Measurements from ENCODE around the gene THBS3. TPM values are rescaled to one million over a fixed set of nuclear protein-coding genes. Genes with fewer than 3 reads are reported as not detected.
"Not testable (repeated sequence)": the region's sequence is repeated elsewhere in the genome, so short reads cannot be mapped to it uniquely, and the experiment has no call there.

The THBS3 gene
- total and polyA plus RNA-seq, 2 donors (not counting 1 experiment from before 2014, with no cell fraction given) = 36.8 to 39.6 TPM

- Histone ChIP-seq H3K9ac (ENCODE audit: insufficient read depth, low read length) (no peak overlapping the region), H3K27me3 (ENCODE audit: control insufficient read depth, insufficient read depth, low read length) (no peaks in the 10 kb centered on the region), H4K20me1 (ENCODE audit: control insufficient read depth, extremely low read depth, insufficient read depth, low read length) (no peaks in the 10 kb centered on the region), H3K4me3 (replicated peaks in 1 of 4; ENCODE audit: control extremely low read depth in 1 of 4, insufficient read depth in 1 of 4, low read depth in 3 of 4, low read length in 4 of 4) (peak overlapping the region in 1 of 4 experiments; percentile 43), H3K36me3 (ENCODE audit: control insufficient read depth, insufficient read depth, low read length) (no peaks in the 10 kb centered on the region), H2AFZ (ENCODE audit: low read length) (peak overlapping the region; percentile 30), H3K79me2 (ENCODE audit: control insufficient read depth, insufficient read depth, low read length) (no peaks in the 10 kb centered on the region), H3K4me2 (ENCODE audit: extremely low read depth, insufficient read depth, low read length) (no peak overlapping the region), H3K27ac (ENCODE audit: insufficient read depth, low read length) (no peak overlapping the region), H3K4me1 (ENCODE audit: control insufficient read depth, extremely low read depth, insufficient read depth, low read length) (peaks cover 1% of the 10 kb centered on the region), H3K9me3 (ENCODE audit: control insufficient read depth, insufficient read depth, low read depth, low read length) (no peaks in the 10 kb centered on the region)
- TF ChIP-seq, protein P1, sequence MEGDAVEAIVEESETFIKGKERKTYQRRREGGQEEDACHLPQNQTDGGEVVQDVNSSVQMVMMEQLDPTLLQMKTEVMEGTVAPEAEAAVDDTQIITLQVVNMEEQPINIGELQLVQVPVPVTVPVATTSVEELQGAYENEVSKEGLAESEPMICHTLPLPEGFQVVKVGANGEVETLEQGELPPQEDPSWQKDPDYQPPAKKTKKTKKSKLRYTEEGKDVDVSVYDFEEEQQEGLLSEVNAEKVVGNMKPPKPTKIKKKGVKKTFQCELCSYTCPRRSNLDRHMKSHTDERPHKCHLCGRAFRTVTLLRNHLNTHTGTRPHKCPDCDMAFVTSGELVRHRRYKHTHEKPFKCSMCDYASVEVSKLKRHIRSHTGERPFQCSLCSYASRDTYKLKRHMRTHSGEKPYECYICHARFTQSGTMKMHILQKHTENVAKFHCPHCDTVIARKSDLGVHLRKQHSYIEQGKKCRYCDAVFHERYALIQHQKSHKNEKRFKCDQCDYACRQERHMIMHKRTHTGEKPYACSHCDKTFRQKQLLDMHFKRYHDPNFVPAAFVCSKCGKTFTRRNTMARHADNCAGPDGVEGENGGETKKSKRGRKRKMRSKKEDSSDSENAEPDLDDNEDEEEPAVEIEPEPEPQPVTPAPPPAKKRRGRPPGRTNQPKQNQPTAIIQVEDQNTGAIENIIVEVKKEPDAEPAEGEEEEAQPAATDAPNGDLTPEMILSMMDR (conservative IDR thresholded peaks at IDR 0.05 in 1 of 2, IDR thresholded peaks at IDR 0.05 in 1 of 2; ENCODE audit: low read depth in 1 of 2, low read length in 2 of 2) = no peak
- TF ChIP-seq EZH2 (IDR thresholded peaks at IDR 0.05; ENCODE audit: low read length, missing control alignments) = no peak
- peak; percentile 44 to 82 for DNase-seq (ENCODE audit: low read depth in 2 of 2)
Measured at GRCh38 chr1:155218854-155219591, 11.3 kb upstream of the THBS3 start.

DNA sequence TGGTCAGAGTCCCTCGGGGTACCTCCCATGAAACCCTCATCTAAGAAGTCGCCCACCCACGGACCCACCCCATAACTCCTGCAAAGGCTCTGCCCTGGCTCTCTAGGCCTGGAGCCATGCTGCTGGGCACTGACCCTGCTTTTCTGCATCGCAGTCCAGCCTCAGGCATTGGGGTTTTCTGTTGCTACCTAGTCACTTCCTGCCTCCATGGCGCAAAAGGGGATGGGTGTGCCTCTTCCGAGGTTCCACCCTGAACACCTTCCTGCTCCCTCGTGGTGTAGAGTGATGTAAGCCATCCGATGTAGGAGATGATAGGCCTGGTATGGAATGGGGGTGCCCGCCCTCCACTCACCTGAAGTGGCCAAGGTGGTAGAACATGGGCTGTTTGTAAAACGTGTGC lies 7.0 kb upstream of the THBS3 start:
- not testable (repeated sequence) for H3K79me2 ChIP-seq (ENCODE audit: control insufficient read depth, insufficient read depth, low read length); H3K27me3 ChIP-seq (ENCODE audit: control insufficient read depth, insufficient read depth, low read length); H3K36me3 ChIP-seq (ENCODE audit: control insufficient read depth, insufficient read depth, low read length); H3K27ac ChIP-seq (ENCODE audit: insufficient read depth, low read length); H3K9ac ChIP-seq (ENCODE audit: insufficient read depth, low read length); H2AFZ ChIP-seq (ENCODE audit: low read length); H3K4me3 ChIP-seq (replicated peaks in 1 of 4; ENCODE audit: control extremely low read depth in 1 of 4, insufficient read depth in 1 of 4, low read depth in 3 of 4, low read length in 4 of 4); H3K9me3 ChIP-seq (ENCODE audit: control insufficient read depth, insufficient read depth, low read depth, low read length); H3K4me1 ChIP-seq (ENCODE audit: control insufficient read depth, extremely low read depth, insufficient read depth, low read length); H4K20me1 ChIP-seq (ENCODE audit: control insufficient read depth, extremely low read depth, insufficient read depth, low read length); H3K4me2 ChIP-seq (ENCODE audit: extremely low read depth, insufficient read depth, low read length); DNase-seq (ENCODE audit: low read depth in 2 of 2)

- H3K27ac ChIP-seq (ENCODE audit: insufficient read depth, low read length); H3K79me2 ChIP-seq (ENCODE audit: control insufficient read depth, insufficient read depth, low read length); H3K36me3 ChIP-seq (ENCODE audit: control insufficient read depth, insufficient read depth, low read length): not testable (repeated sequence)
Measured at GRCh38 chr1:155212051-155212440, 4.3 kb upstream of the THBS3 start.

DNA sequence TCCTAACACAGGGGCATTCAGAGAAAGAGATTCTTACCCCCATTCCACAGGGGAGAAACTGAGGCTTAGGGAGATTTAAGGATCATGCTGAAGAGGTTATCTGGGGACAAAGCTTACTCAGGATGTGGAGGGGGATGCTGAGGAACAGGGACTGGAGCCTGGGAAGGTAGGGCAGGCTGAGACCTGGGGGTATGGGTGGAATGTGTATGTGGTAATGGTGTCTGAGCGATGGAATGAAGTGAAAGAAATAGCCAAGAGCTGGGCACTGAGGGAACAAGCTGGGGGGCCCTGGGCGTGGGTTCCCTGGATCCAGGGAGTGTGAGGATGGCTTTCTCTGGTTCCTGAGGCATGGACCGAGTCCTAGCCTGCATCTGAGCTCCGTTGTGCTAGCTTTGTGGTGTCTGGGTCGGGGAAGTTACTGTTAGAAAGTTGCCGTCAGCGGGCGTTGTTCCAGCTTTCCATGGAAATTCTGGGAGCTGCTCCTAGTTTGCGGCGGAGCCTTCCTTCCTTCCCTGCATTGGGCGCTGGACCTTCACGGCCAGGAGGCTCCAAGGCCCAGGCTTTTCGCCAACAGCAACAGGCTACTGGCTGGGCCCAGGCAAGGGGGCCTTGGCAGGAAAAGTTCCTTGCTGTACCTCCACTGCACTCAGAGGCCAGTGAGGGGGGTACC lies 3.8 kb upstream of the THBS3 start:
- H2AFZ ChIP-seq (ENCODE audit: low read length); H3K4me2 ChIP-seq (ENCODE audit: extremely low read depth, insufficient read depth, low read length); H3K79me2 ChIP-seq (ENCODE audit: control insufficient read depth, insufficient read depth, low read length); H3K27ac ChIP-seq (ENCODE audit: insufficient read depth, low read length); H3K36me3 ChIP-seq (ENCODE audit: control insufficient read depth, insufficient read depth, low read length); H3K4me3 ChIP-seq (replicated peaks in 1 of 4; ENCODE audit: control extremely low read depth in 1 of 4, insufficient read depth in 1 of 4, low read depth in 3 of 4, low read length in 4 of 4); H4K20me1 ChIP-seq (ENCODE audit: control insufficient read depth, extremely low read depth, insufficient read depth, low read length); H3K27me3 ChIP-seq (ENCODE audit: control insufficient read depth, insufficient read depth, low read length); H3K9me3 ChIP-seq (ENCODE audit: control insufficient read depth, insufficient read depth, low read depth, low read length); H3K9ac ChIP-seq (ENCODE audit: insufficient read depth, low read length): not testable (repeated sequence)
- DNase-seq (ENCODE audit: low read depth in 2 of 2) = peak in 1 of 2 donors; percentile 68
- H3K4me1 ChIP-seq (ENCODE audit: control insufficient read depth, extremely low read depth, insufficient read depth, low read length) = peaks cover 15% of the 10 kb centered on the region

More at GRCh38 chr1:155212051-155212440, 4.3 kb upstream of the THBS3 start:
- not testable (repeated sequence) for H4K20me1 ChIP-seq (ENCODE audit: control insufficient read depth, extremely low read depth, insufficient read depth, low read length); H3K27me3 ChIP-seq (ENCODE audit: control insufficient read depth, insufficient read depth, low read length); H2AFZ ChIP-seq (ENCODE audit: low read length); H3K4me3 ChIP-seq (replicated peaks in 1 of 4; ENCODE audit: control extremely low read depth in 1 of 4, insufficient read depth in 1 of 4, low read depth in 3 of 4, low read length in 4 of 4); H3K9me3 ChIP-seq (ENCODE audit: control insufficient read depth, insufficient read depth, low read depth, low read length); DNase-seq (ENCODE audit: low read depth in 2 of 2); H3K9ac ChIP-seq (ENCODE audit: insufficient read depth, low read length); H3K4me2 ChIP-seq (ENCODE audit: extremely low read depth, insufficient read depth, low read length)
- H3K4me1 ChIP-seq (ENCODE audit: control insufficient read depth, extremely low read depth, insufficient read depth, low read length) = peaks cover 11% of the 10 kb centered on the region

Data from fibroblast of lung (primary cell).